SHP77 treated with DMSO at 0.1 percent for 48 hours (cell line): ENCODE results near the gene BCKDK.

Experiments used
- DNase-seq: peaks from one replicate; lab custom pipeline; 2025; lab: John Stamatoyannopoulos, UW

Gene BCKDK

GRCh38 chr16:31080035-31080629 lies 28.1 kb upstream of the BCKDK start:
- no peak for DNase-seq

GRCh38 chr16:31080756-31081419 lies 27.3 kb upstream of the BCKDK start:
- DNase-seq = no peak

GRCh38 chr16:31081428-31082351 lies 26.5 kb upstream of the BCKDK start:
- DNase-seq = no peak

DNA sequence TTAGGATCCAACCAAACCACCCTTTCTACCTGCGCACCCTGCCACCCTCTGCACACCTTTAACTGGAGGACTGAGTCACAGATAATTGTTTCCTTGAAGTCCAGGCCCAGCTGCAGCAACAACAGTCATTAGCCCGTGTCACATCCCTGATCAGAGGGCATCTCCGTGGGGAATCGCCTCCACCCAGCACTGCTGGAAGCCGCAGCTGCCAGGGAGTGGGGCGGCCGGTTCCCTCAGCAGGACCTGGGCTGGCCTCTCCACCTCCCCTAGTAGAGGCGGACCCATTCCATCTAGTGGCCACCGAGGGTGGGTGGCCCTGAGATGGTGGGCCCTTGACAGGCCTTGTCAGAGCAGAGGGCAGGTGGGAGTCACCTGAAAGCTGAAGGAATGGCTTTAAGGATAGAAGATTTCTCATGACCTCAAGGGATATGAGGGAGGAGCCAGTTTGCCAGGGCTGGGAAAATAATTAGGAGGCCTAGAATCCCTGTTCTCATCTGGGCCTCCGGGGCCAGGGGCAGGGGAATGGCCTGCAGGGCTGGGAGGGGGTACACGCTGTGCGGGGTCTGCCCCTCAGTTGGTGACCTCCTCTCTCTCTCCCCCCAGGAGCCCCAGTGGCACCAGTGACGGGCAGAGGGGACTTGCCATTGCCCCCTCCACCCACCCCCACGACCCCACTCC lies 25.7 kb upstream of the BCKDK start:
- DNase-seq = no peak

DNA sequence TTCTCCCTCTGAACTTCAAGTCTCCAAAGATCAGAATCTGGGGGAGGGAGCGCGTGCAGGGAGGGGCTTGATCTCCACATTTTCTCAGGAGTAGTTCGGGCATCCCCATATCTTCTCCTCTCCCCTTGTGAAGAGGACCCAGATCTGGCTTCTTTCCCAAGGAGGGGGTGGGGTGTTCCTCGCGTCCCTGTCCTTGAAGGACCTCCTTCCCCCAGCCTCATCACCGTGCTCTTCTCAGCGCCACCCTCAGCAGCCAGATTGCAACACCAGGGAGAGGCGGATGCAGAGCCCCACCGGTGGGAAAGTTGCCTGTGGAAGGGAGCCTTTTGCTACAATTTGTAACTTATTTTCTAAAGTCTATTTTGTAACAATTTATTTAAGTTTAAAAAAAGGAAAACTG lies 25.1 kb upstream of the BCKDK start:
- DNase-seq = no peak

- DNase-seq = no peak
Measured at GRCh38 chr16:31083556-31083955, 24.6 kb upstream of the BCKDK start.

DNA sequence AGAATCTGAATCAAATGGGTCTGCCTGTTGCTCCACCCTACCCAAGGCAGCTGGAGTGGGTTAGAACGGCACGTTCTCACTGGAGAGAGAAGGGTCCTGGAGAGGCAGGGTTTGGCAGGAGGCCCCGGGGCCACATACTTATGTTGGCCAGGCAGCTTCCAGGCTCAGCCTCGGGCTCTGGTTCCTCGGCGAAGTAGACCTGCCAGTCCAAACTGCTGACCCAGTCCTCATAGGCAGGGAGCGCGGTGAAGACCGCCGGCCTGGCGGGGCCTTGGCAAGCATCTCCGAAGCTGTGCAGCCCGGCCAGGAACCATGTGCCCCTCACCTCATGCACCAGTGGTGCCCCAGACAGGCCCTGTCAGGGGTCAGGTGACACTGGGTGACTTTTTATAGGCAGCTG lies 24.2 kb upstream of the BCKDK start:
- DNase-seq = no peak

DNA sequence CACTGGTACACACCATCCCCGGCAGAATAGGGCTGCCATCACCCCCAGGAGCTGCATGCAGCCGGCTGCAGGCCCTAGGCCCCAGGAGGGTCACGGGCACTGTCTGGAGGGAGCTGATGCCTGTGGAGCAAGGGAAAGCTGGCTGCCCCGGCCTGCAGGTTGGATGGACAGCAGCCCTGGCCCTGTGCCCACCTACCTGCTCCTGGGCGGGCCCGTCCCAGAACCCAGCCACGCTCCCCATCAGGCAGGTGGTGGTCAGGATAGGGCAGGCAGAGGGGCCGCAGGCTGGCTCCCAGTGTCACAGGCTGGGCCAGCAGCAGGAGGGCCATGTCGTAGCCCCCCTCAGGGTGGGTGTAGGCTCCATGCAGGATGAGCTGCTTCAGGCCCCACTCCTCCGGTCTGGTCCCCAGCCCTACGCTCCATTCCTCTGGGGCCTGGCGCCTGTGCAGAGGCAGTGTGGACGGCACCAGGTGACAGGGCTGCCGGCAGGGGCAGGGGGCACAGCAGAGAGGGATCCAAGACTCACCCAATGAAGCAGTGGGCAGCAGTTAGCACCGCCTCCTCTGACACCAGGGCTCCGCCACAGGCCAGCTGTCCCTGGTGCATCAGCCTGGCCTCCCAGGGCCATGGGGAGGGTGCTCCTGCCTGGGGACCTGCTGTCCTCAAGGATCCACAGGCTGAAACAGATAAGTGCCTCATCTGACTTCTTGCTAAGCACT lies 23.4 kb upstream of the BCKDK start:
- DNase-seq = no peak

DNA sequence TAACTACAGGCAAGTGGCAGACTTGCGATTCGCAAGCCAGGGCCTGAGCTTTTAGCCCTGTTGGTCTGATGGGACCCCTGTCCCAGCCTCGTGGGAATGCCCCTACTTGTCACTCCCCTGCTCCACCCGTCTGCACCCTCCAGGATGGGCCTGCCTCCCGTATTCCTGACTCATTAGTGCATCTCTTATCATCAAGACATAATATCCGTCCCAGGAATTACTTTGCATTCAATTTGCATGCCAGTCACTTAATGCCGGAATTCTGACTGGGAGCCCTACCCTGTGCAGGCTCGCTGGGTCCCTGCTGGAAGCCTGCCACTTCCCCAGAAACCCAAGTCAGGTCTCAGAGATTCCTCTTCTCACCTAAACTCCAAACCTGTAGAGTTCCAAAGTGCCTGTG lies 22.8 kb upstream of the BCKDK start:
- no peak for DNase-seq

DNA sequence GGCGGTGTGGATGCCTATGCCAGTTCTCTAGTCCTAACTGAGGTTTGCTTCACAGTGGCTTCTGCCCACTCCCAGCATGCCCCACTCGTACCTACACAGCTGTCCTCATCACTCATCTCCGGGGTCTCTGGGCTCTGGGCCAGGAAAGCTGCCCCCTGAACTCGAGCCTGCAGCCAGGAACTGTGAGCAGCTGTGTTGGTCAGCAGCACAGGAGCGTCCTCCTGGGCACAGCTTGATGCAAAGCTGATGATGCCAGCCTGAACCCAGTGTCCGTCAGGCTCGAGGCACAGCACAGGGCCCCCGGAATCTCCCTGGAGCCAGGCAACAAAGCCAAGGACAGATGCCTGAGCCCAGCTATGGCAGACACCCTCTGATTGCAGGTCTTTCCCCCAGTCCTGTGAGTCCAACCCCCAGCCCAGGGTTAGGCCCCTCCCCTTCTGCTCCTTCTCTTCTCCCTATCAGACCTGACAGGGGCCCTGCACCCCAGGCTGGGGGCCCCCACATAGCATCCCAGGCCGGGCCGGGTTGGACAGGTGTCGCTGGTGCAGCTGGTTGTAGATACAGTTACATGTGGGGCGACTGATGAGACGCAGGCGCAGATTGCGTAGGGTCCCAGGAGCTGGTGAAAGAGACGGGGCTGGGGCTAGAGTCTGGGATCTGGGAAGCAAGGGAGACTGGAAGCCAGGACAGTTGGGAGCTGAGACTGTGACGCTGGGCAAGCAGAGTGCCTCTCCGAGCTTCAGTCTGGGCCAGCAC lies 22.1 kb upstream of the BCKDK start:
- DNase-seq = no peak

DNA sequence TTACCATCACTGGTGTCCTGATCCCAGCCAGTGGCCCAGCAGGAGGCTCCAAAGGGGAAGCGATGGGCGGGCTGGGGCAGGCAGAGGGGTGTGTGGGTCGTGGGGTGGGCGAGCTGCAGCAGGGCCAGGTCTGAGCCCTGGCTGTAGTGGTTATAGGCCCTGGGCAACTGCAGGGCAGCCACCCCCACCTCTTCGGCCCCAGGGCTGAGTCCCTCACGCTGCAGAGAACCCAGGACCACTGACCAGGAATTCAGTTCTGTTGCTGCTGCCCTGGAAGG lies 21.6 kb upstream of the BCKDK start:
- DNase-seq = no peak

- no peak for DNase-seq
Measured at GRCh38 chr16:31087481-31087880, 20.7 kb upstream of the BCKDK start.

DNA sequence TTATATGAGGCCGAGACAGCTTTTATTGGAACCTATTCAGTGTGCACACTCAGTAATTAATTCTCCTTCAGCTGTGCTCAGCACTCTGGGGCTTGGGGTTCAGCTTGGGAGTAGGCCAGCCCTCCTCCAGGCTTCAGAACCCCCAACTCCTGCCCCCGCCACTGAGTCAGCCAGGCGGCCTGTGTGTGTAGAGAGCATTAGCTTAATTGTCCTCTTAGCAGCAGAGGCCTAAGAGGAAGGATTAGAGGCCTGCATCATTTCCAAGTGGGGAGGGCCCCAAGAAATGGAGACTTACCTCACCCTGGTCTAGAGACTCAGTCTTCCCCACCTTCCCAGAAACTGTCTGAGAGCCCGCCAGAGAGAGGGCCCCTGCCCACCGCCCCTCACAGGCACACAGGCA lies 20.2 kb upstream of the BCKDK start:
- no peak for DNase-seq

GRCh38 chr16:31088459-31089183 lies 19.6 kb upstream of the BCKDK start, which contains the start of gene PRSS53:
Gene PRSS53 (minus strand): TSS chr16:31088943. CDS start chr16:31088809, 134 bp downstream.
- DNase-seq = peak; percentile 49

DNA sequence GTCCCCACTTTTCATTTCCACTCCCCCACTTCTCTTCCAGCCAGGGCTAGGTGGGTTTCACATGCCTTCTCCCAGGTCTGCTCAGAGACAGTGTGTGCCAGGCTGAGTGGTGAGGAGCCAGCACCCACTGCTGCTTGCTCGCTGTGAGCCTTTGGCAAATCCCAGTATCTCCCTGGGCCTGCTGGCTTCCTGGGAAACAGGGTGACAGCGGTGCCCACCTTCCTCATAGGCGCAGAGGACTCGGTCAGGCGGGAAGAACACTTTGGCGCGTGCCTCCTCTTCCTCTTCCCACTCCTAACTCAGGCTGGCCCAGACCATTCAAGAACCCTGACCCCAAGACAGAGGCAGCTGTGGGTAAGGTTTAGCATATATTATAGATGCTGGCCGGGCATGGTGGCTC lies 19.0 kb upstream of the BCKDK start:
- DNase-seq = no peak

DNA sequence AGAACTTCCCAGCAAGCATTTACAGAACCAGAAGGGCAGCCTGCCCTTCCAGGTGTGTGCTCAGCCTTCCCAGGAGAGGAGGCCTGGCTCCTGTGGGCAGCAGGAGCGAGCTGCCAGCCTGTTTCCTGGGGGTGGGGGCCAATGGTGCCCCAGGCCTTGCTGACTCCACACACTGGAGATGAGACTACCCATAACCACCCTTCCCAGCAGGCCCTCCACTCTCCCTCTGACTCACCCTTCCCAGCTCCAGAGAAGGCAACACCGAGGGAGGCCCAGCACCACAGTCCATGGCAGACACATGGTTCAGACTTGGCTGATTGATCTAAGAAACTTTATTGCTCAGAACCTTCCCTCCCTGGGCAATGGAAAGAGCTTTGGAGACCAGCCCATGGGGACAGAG lies 17.6 kb upstream of the BCKDK start:
- DNase-seq = no peak

GRCh38 chr16:31092330-31092729 lies 15.9 kb upstream of the BCKDK start:
- DNase-seq = no peak

DNA sequence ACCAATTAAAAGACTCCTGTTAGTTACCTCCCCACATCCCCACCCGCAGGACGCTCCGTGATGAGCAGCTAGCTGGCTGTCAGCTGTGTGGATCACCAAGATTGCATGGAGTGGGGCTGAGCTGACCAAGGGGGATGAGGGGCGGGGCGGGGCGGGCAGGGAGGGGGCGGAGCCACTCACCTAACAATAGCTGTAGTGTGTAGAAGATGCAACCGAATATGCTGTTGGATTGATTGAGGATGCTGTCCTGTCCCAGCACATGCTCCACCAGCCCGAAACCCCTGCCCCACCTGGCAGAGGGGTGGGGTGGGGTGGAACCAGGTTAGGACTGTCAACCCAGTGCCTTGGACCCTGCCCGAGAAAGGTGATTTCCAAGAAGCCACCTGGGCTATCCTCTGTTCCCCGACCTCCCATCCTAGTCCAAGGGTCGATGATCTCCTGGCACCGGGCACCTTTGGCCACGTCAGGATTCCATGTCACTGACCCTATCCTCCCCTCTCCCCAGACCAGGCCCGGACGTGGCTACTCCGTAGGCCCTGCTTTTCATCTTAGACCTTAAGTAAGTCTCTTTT lies 15.0 kb upstream of the BCKDK start:
- no peak for DNase-seq

DNA sequence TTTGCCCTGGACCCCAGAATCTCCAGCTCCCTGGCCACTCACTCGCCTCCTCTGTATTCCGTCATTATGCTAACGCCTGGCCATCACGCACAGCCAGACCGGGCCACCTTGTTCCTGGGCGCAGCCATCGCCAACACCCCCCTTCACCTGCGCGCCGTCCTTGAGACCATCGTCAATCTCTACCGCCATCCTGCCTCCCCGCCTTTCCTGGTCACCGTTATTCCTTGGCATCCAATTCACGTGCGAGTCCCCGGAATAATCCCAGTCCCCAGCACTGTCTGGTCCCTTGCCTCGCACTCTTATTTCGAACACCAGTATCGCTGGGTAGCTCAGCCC lies 14.1 kb upstream of the BCKDK start:
- DNase-seq = no peak

DNA sequence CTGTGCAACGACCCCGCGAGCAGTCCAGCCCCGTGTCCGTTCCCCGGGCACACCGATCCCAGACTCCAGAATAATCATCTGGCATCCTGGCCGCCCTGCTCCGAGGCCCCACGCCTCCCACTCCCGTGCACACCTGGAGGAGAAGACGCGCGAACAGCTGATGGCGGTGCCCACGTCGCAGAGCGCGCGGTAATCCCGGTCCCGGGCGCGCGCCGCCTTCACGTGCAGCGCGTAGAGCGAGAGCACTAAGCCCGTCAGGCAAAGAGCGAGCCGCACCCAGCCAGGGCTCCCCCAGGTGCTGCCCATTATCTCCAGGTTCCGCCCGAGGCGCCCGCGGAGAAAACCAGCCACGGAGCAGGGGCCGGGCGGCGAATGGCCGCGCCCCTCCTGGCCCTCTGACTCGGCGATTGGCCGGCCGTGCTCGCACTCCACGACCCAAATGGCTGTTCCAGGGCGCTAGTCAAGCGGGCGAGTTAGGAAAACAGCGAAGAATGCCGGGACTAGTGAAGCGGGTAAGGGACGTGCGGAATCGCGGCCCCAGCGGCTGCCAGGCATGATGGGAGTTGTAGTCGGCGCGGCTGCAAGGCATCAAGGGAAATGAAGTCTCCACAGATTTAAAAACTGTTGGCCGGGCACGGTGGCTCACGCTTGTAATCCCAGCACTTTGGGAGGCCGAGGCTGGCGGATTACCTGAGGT lies 13.6 kb upstream of the BCKDK start, which contains the start of gene VKORC1:
VKORC1 (minus strand) TSS at position 374 of the 697 bp plus-strand sequence; CDS start at position 306, 68 bp downstream.
- peak; percentile 97 for DNase-seq
